Muscle layer of duodenum (tissue), 2 donors: Measurements from ENCODE around the gene NR2F6.
A peak's percentile ranks its signal among the peaks of the same experiment; 100 is the strongest.
"Not testable (repeated sequence)": the region's sequence is repeated elsewhere in the genome, so short reads cannot be mapped to it uniquely, and the experiment has no call there.

Experiments
- H3K27ac ChIP-seq: one replicate; pipeline ENCODE4 v1.7.0; 2013; ENCODE audit warnings: mild to moderate bottlenecking, low read length
- H3K27me3 ChIP-seq: one replicate; pipeline ENCODE4 v1.7.0; 2013; ENCODE audit warnings: low read depth, mild to moderate bottlenecking, control low read depth, low read length
- H3K36me3 ChIP-seq, 2 donors: one replicate each; pipeline ENCODE4 v1.7.0; 2013; ENCODE audit warnings: low read length in 2 of 2, control low read depth in 1 of 2, mild to moderate bottlenecking in 1 of 2; ENCODE audit not compliant: insufficient read depth in 2 of 2, control insufficient read depth in 1 of 2
- H3K4me1 ChIP-seq, 2 donors: one replicate each; pipeline ENCODE4 v1.7.0; 2013; ENCODE audit warnings: low read length in 2 of 2, mild to moderate bottlenecking in 2 of 2, control low read depth in 1 of 2, moderate library complexity in 1 of 2; ENCODE audit not compliant: insufficient read depth in 2 of 2, control insufficient read depth in 1 of 2
- H3K4me3 ChIP-seq, 2 donors: one replicate each; pipeline ENCODE4 v1.7.0; 2013; ENCODE audit warnings: low read length in 2 of 2, low read depth in 1 of 2, mild to moderate bottlenecking in 1 of 2
- H3K9me3 ChIP-seq, 2 donors: one replicate each; pipeline ENCODE4 v1.7.0; 2013; ENCODE audit warnings: low read length in 2 of 2, control low read depth in 1 of 2, mild to moderate bottlenecking in 1 of 2; ENCODE audit not compliant: control insufficient read depth in 1 of 2
- donor health status: healthy.

Gene NR2F6

DNA sequence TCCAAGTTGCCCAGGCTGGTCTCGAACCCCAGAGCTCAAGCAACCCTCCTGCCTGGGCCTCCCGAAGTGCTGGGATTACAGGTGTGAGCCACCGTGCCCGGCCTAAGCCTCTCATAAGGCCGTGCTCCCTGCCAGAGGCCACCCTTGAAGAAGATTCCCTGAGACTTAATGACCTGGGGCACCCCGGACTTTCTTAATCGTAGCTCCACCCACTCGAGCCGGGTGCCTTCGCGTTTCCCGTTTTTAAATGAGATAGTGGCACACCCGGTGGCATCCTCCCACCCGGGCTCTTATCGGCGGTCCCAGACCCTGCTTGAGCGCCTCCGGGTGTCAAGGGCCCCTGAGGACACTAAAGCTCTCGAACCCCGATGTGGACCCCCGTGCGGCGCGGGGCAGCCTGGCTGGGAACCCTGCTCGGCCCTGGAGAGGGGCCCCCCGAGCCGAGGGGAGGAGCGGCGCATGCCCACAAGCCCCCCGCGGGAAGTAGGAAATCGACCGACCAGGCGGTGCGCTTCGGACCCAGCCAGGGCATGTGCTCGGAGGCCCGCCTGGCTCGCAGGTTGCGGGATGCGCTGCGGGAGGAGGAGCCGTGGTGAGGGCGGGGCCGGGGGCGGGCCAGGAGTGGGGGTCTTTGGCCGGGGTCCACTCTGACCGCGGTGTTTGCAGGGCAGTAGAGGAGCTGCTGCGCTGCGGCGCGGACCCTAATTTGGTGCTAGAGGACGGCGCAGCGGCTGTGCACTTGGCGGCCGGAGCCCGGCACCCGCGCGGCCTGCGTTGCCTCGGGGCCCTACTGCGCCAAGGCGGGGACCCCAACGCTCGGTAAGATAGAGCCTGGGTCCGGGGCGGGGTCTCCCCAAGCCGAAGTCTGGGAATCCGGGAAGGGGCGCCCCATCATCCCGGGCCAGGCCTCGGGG, 35.9 kb upstream of the NR2F6 start, which contains the start of gene ANKLE1:
TSS of gene ANKLE1 (plus strand) at position 511 of the 914 bp plus-strand sequence. CDS start at position 531, 20 bp downstream.
- Histone ChIP-seq H3K36me3 (peaks cover 8 to 21% of the 10 kb centered on the region in 2 donors), H3K9me3 (no peaks in the 10 kb centered on the region), H3K4me1 (peaks cover 0 to 15% of the 10 kb centered on the region in 2 donors), H3K4me3 (peak within 1 kb of the TSS; percentile 42 to 63), H3K27ac (no peak within 1 kb of the TSS), H3K27me3 (no peaks in the 10 kb centered on the region)

DNA sequence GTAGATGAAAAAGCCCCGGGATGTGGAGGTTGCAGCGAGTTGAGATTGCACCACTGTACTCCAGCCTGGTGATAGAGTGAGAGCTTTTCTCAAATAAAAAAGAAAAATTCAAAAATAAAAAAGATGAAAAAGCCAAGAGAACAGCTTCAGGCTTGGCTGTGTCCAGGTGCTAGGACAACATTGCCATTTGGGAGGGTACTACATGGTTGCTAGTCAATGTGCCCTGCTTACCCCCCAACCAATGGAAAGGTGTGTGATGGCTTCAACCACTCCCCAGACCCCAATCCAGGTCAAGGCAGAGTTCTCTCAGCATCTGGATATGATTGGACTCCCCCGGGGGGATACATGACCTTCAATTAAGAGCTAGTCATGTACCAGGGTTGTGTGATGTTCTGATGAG, 33.7 kb upstream of the NR2F6 start:
- H3K4me3 ChIP-seq: no peak overlapping the region
- no peaks in the 10 kb centered on the region for H3K27me3 ChIP-seq
- H3K27ac ChIP-seq: no peak overlapping the region
- H3K4me1 ChIP-seq: peaks cover 0 to 15% of the 10 kb centered on the region in 2 donors
- H3K36me3 ChIP-seq: peaks cover 14 to 40% of the 10 kb centered on the region in 2 donors
- no peaks in the 10 kb centered on the region for H3K9me3 ChIP-seq

DNA sequence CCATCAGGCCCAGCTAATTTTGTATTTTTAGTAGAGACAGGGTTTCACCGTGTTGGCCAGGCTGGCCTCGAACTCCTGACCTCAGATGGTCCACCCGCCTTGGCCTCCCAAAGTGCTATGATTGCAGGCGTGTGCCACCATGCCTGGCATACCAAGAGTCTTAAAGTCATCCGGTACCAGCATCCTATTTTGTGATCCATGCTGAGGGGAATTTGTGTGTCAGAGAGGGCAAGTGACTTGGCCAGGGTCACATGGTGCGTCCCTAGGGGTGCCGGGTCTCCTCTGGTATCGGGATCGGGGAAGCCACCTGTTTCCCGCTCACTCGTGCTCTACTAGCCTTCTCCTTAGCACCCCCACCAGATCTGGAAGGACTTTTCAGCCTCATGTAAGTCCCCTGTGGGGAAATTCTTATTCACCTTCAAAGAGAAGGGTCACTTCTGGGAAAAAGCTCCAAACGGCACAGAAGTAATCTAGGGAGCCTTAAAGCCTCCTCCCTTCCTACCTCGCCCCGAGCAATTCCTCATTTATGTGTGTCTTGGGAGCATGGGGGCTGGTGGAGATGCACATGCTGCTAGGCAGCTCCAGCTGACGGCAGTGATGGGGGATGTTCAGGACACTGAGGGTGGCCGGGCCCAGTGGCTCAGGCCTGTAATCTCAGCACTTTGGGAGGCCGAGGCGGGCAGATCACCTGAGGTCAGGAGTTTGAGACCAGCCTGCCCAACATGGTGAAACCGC, 29.9 kb upstream of the NR2F6 start:
- Histone ChIP-seq H3K36me3 (peaks cover 26 to 63% of the 10 kb centered on the region in 2 donors), H3K9me3 (no peaks in the 10 kb centered on the region), H3K4me3 (no peak overlapping the region), H3K27ac (no peak overlapping the region), H3K4me1 (no peaks in the 10 kb centered on the region), H3K27me3 (no peaks in the 10 kb centered on the region)

DNA sequence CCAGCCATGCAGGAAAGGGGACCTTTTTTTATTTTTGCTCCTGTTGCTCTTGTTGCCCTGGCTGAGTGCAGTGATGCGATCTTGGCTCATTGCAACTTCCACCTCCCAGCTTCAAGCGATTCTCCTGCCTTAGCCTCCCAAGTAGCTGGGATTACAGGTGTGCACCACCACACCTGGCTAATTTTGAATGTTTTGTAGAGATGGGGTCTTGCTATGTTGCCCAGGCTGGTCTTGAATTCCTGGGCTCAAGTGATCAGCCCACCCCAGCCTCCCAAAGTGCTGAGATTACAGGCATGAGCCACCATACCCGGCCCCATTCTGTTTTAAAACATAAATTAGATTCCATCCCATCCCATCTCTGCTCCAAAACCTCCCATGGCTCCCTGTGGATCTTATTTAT, 29.2 kb upstream of the NR2F6 start:
- H3K27ac ChIP-seq, H3K27me3 ChIP-seq: not testable (repeated sequence)
- peaks cover 26 to 67% of the 10 kb centered on the region in 2 donors for H3K36me3 ChIP-seq

DNA sequence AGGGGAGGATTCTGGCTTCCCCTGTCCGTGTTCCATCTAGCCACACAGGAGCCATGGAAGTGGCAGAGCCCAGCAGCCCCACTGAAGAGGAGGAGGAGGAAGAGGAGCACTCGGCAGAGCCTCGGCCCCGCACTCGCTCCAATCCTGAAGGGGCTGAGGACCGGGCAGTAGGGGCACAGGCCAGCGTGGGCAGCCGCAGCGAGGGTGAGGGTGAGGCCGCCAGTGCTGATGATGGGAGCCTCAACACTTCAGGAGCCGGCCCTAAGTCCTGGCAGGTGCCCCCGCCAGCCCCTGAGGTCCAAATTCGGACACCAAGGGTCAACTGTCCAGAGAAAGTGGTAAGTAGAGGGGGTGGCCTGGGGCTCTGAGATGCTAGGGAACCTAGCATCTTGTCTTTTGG, 23.0 kb upstream of the NR2F6 start:
- Histone ChIP-seq H3K4me1 (peaks cover 6 to 13% of the 10 kb centered on the region in 2 donors), H3K27me3 (no peaks in the 10 kb centered on the region), H3K9me3 (no peaks in the 10 kb centered on the region), H3K4me3 (no peak overlapping the region), H3K27ac (no peak overlapping the region), H3K36me3 (peaks cover 5 to 30% of the 10 kb centered on the region in 2 donors)

More for the DNA sequence above, 29.2 kb upstream of the NR2F6 start:
- not testable (repeated sequence) for H3K9me3 ChIP-seq, H3K4me1 ChIP-seq, H3K4me3 ChIP-seq

DNA sequence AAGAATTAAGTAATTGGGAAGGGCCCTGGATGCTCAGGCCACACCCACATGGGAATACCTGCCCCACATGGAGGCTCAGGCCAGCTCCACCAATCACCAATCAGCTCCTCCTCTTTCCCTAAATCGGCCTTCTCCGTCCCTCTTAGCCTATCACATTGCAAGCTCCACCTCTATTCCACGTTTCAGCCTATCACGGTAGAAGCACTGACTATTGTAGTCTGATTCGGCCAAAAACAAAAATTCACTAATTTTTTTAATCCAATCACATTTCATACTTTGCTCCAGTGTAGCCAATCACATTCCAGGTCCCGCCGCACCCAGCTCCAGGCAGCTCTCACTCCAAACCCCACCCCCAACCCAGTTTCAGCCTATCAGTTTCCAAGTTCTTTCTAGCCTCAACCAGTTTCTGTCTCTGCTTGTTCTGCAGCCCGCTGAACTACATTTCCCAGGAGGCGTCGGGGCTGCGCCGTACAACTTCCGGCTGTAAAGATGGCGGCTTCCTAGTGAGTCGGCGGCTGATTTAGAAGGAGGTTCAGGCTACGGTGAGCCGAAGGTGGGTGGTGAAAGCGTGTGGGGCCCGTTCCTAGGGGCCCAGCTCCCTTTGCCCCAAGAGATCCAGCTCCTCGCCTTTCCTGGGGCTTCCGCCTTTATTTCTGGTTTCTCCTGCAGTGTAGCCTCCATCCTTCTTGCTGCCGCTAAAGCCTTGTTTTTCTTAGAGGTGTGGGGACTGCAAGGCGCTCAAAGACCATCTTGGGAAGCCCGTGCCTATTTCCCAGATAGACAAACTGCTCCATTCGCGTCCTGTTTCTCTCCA, 21.5 kb upstream of the NR2F6 start, which contains the start of gene BABAM1:
TSS of gene BABAM1 (plus strand) at position 469 of the 814 bp plus-strand sequence. CDS start 1,364 bp downstream, outside the sequence.
- Histone ChIP-seq H3K36me3 (peaks cover 5 to 21% of the 10 kb centered on the region in 2 donors), H3K4me1 (peaks cover 6 to 13% of the 10 kb centered on the region in 2 donors), H3K4me3 (peak within 1 kb of the TSS; percentile 99 to 100), H3K9me3 (no peaks in the 10 kb centered on the region), H3K27ac (peak within 1 kb of the TSS; percentile 91), H3K27me3 (no peaks in the 10 kb centered on the region)

DNA sequence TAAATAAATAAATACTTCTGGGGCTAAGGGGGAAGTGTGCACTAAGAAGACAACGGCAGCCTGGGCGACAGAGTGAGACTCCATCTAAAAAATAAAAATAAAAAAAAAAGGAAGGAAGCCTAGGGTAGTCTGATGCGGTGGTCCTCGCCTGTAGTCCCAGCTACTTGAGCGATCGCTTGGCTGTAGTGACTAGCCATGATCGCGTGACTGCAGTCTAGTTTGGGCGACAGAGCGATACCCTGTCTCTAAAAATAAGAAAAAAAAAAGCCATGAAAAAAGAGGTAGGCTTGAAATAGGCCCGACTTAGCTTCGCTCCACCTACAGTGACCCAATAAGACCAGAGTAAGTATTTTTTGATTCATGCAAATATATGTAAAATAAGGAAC, 20.9 kb upstream of the NR2F6 start:
- peaks cover 5 to 19% of the 10 kb centered on the region in 2 donors for H3K36me3 ChIP-seq
- no peaks in the 10 kb centered on the region for H3K27me3 ChIP-seq
- H3K9me3 ChIP-seq: no peaks in the 10 kb centered on the region
- no peak overlapping the region for H3K27ac ChIP-seq
- peaks cover 6 to 13% of the 10 kb centered on the region in 2 donors for H3K4me1 ChIP-seq
- H3K4me3 ChIP-seq: no peak overlapping the region

DNA sequence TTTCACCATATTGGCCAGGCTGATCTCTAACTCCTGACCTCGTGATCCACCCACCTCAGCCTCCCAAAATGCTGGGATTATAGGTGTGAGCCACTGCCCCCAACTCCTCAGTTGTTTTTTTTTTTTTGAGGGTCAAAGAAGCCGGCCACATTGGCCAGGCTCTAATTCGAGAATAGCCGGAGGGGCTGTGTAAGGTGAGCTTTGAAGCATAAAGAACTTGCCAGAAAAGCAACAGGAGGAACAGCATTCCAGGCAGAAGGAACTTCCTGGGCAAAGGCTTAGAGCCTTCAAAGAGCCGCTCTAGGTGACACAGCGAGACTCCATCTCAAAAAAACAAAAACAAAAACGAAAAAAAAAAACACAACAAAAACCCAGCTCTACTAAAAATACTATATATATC, 20.3 kb upstream of the NR2F6 start:
- Histone ChIP-seq H3K9me3 (no peaks in the 10 kb centered on the region), H3K4me1 (peaks cover 6 to 13% of the 10 kb centered on the region in 2 donors), H3K4me3 (no peak overlapping the region), H3K36me3 (peaks cover 0 to 14% of the 10 kb centered on the region in 2 donors), H3K27me3 (no peaks in the 10 kb centered on the region), H3K27ac (no peak overlapping the region)

DNA sequence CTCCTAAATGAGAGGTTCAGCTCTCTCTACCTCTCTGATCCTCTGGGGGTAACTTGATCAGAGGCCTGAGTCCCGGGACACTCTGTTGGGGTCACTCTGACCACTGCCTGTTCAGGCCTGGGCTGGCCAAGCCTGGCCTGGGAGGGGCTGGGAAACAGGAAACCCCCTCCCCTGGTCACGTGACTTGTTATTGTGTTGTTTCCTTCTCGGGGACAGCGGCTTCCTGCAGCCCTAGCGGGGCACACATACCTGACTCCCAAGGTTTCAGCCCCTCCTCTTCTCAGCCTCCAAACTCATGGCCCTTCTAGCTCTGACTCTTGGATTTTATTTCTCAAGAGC, 18.9 kb upstream of the NR2F6 start, which contains the start of gene USHBP1:
TSS of gene USHBP1 (minus strand) at position 105 of the 339 bp plus-strand sequence. CDS start 446 bp downstream, outside the sequence.
- Histone ChIP-seq H3K27me3 (no peaks in the 10 kb centered on the region), H3K4me3 (peak within 1 kb of the TSS; percentile 12 to 45), H3K4me1 (peaks cover 6 to 13% of the 10 kb centered on the region in 2 donors), H3K27ac (peak within 1 kb of the TSS; percentile 33), H3K36me3 (peaks cover 0 to 9% of the 10 kb centered on the region in 2 donors), H3K9me3 (peaks cover 0 to 2% of the 10 kb centered on the region in 2 donors)

DNA sequence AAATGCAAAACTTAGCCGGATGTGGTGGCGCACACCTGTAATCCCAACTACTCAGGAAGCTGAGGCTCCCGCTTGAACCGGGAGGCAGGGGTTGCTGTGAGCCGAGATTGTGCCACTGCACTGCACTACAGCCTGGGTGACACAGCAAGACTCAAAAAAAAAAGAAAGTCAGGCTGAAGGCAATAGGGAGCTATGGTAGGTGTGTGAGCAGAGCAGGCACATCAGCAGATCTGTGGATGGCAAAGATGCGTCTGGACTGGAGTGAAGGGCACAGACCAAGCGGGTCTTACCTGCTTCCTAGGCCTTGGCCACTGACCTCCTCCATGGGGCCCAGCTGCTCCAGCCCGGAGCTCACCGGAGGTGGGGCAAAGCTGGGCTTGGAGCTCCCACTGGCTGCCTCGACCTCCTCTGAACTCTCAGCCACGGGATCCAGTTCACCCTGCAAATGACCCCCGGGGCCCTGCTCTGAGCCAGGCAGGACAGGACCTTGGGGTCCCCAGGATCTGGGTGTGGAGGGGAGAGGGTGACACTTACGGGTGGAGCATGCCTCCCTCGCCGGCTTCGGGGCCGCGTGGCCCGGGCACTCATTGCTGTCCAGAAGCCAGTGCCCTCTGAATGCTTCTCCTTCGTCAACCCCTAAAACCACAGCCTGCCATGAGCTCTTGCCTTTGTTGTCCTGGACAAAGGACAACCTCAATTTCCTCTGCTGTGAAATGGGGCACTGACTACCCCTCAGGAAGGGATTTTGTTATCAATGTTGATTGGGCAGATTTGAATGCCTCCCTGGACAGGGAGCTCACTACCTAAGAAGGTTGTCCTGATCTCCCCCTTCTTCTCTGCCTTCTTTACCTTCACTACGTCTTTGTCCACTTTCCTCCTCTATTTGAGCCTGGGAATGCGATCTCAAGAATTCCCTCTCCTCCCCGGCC, 18.3 kb upstream of the NR2F6 start:
- H3K27ac ChIP-seq: peak overlapping the region; percentile 33
- H3K4me3 ChIP-seq: peak overlapping the region; percentile 12 to 45

More for the DNA sequence above, 18.3 kb upstream of the NR2F6 start:
- Histone ChIP-seq H3K4me1 (peaks cover 6 to 13% of the 10 kb centered on the region in 2 donors), H3K27me3 (no peaks in the 10 kb centered on the region), H3K36me3 (peaks cover 0 to 3% of the 10 kb centered on the region in 2 donors), H3K9me3 (peaks cover 0 to 8% of the 10 kb centered on the region in 2 donors)
